SK-N-SH (cell line): ENCODE measurements around the gene ENTPD2. TPM values are rescaled to one million over a fixed set of nuclear protein-coding genes. Genes with fewer than 3 reads are reported as not detected.

Experiments used
- CTCF ChIA-PET: fragments of 300-600, 350-600 bp; formaldehyde crosslinking; extraction: SDS; loops from one replicate; lab custom pipeline; 2021; lab: Yijun Ruan, JAX
- POLR2A ChIA-PET: fragments of 350-600 bp; sonication (Branson Sonifier 250); formaldehyde crosslinking; extraction: SDS; loops from one replicate; lab custom pipeline; 2020; ENCODE audit warnings: antibody characterized with exemption, inconsistent platforms; lab: Yijun Ruan, JAX
- DNase-seq: peaks from one replicate; pipeline ENCODE4 v3.0.0; 2012
- H2AFZ ChIP-seq: fragments of 200-600 bp; sonication (generic); 2 replicates; pipeline ENCODE4 v1.8.1; 2016; ENCODE audit warnings: antibody characterized with exemption, mild to moderate bottlenecking, low read depth
- H3F3A ChIP-seq: fragments of 200-600 bp; sonication (generic); replicated peaks from 2 replicates; pipeline ENCODE3; 2016; ENCODE audit warnings: antibody characterized with exemption, mild to moderate bottlenecking; ENCODE audit not compliant: insufficient read depth
- H3K27ac ChIP-seq, 2 experiments: fragments of 200-500 bp in 1 of 2; fragments of 200-600 bp in 1 of 2; sonication (Bioruptor generic) in 1 of 2; sonication (generic), shearing (Covaris generic) in 1 of 2; 2 replicates each; pipeline versions ENCODE4 v1.5.1 to v1.6.1; 2014 to 2016; ENCODE audit warnings: low read depth in 2 of 2, inconsistent platforms in 1 of 2, low read length in 1 of 2, mild to moderate bottlenecking in 1 of 2, mixed read lengths in 1 of 2
- H3K27me3 ChIP-seq: fragments of 200-600 bp; sonication (generic), shearing (Covaris generic); 2 replicates; pipeline ENCODE4 v1.6.1; 2016; ENCODE audit warnings: mixed run types; ENCODE audit not compliant: insufficient read depth
- H3K36me3 ChIP-seq, 2 experiments: fragments of 200-500 bp in 1 of 2; fragments of 200-600 bp in 1 of 2; sonication (Bioruptor generic) in 1 of 2; sonication (generic) in 1 of 2; replicated peaks in 1 of 2; 2 replicates each; pipeline versions ENCODE3 to v1.5.1; 2014 to 2016; ENCODE audit warnings: low read length in 1 of 2, mild to moderate bottlenecking in 1 of 2; ENCODE audit not compliant: insufficient read depth in 2 of 2, control insufficient read depth in 1 of 2
- H3K4me1 ChIP-seq, 2 experiments: fragments of 200-500 bp in 1 of 2; fragments of 200-600 bp in 1 of 2; sonication (Bioruptor generic) in 1 of 2; sonication (generic), shearing (Covaris generic) in 1 of 2; 2 replicates each; pipeline versions ENCODE4 v1.5.1 to v1.6.1; 2014 to 2016; ENCODE audit warnings: low read depth in 1 of 2, low read length in 1 of 2, mixed run types in 1 of 2; ENCODE audit not compliant: insufficient read depth in 2 of 2, control insufficient read depth in 1 of 2
- H3K4me2 ChIP-seq: fragments of 200-600 bp; sonication (generic), shearing (Covaris generic); 2 replicates; pipeline ENCODE4 v1.6.1; 2017; ENCODE audit warnings: mixed run types
- H3K4me3 ChIP-seq, 2 experiments: fragments of 200-500 bp in 1 of 2; fragments of 200-600 bp in 1 of 2; sonication (Bioruptor generic) in 1 of 2; sonication (generic), shearing (Covaris generic) in 1 of 2; 2 replicates each; pipeline versions ENCODE4 v1.5.1 to v1.8.1; 2014 to 2016; ENCODE audit warnings: low read depth in 2 of 2, inconsistent platforms in 1 of 2, low read length in 1 of 2, mild to moderate bottlenecking in 1 of 2, mixed read lengths in 1 of 2, moderate library complexity in 1 of 2
- H3K79me2 ChIP-seq: fragments of 200-600 bp; sonication (generic); 2 replicates; pipeline ENCODE4 v1.8.1; 2017; ENCODE audit warnings: mild to moderate bottlenecking; ENCODE audit not compliant: insufficient read depth
- H3K9ac ChIP-seq: fragments of 200-600 bp; sonication (generic); 2 replicates; pipeline ENCODE4 v1.6.1; 2017; ENCODE audit warnings: mixed run types
- H3K9me2 ChIP-seq: fragments of 200-600 bp; sonication (generic); 2 replicates; pipeline ENCODE4 v1.6.1; 2017; ENCODE audit warnings: mixed run types
- H3K9me3 ChIP-seq: fragments of 200-600 bp; sonication (generic); 2 replicates; pipeline ENCODE4 v1.6.1; 2017; ENCODE audit warnings: mixed run types, mild to moderate bottlenecking, moderate library complexity
- H4K20me1 ChIP-seq: fragments of 200-600 bp; sonication (generic); 2 replicates; pipeline ENCODE4 v1.6.1; 2017; ENCODE audit warnings: mild to moderate bottlenecking, mixed run types; ENCODE audit not compliant: insufficient read depth
- ELF1 ChIP-seq: IDR thresholded peaks from 2 replicates; pipeline ENCODE4 v1.4.0; 2012
- EZH2phosphoT487 ChIP-seq: fragments of 200-600 bp; sonication (generic); IDR thresholded peaks from 2 replicates; pipeline ENCODE4 v1.6.1; 2017; ENCODE audit warnings: low read depth, mixed run types, mild to moderate bottlenecking, antibody characterized with exemption, moderate library complexity, borderline replicate concordance
- MEF2A ChIP-seq: IDR thresholded peaks from 2 replicates; pipeline ENCODE4 v1.4.0; 2012; ENCODE audit warnings: low read depth, borderline replicate concordance
- POLR2AphosphoS5 ChIP-seq: IDR thresholded peaks from 2 replicates; pipeline ENCODE4 v1.6.1; 2012; ENCODE audit warnings: low read depth, low read length
- RCOR1 ChIP-seq: fragments of 150-350 bp; IDR thresholded peaks from 2 replicates; pipeline ENCODE4 v1.6.1; 2017; ENCODE audit warnings: antibody characterized with exemption, low read length
- RFX5 ChIP-seq: IDR thresholded peaks from 2 replicates; pipeline ENCODE4 v1.6.1; 2012; ENCODE audit warnings: mild to moderate bottlenecking, improper control_type of control experiment, low read length
- TAF1 ChIP-seq: IDR thresholded peaks from 2 replicates; pipeline ENCODE4 v1.6.1; 2012; ENCODE audit warnings: low read depth, mild to moderate bottlenecking, low read length, moderate library complexity, borderline replicate concordance
- TCF12 ChIP-seq: IDR thresholded peaks from 2 replicates; pipeline ENCODE4 v1.4.0; 2012
- TEAD4 ChIP-seq: IDR thresholded peaks from 2 replicates; pipeline ENCODE4 v1.4.0; 2012; ENCODE audit warnings: mild to moderate bottlenecking, borderline replicate concordance; ENCODE audit not compliant: insufficient read depth
- USF1 ChIP-seq: IDR thresholded peaks from 2 replicates; pipeline ENCODE4 v1.4.0; 2012; ENCODE audit warnings: low read depth, borderline replicate concordance
- YY1 ChIP-seq: IDR thresholded peaks from 2 replicates; pipeline ENCODE4 v1.4.0; 2012; ENCODE audit warnings: low read depth, mild to moderate bottlenecking
- WGBS: methylation state at CpG from one replicate; pipeline ENCODE4 v1.1.6; 2017; ENCODE audit warnings: low lambda C conversion rate; 5-methylcytosine and 5-hydroxymethylcytosine counted together
- polyA plus RNA-seq, 3 experiments: library from polyadenylated mRNA; depleted of rRNA; stranded (reverse); fragments of >200 nt; gene quantifications; 2 replicates each; pipeline ENCODE4 v1.2.3, GENCODE V29; 2012
- TF ChIP-seq, protein P1 (sequence below): IDR thresholded peaks from 2 replicates; pipeline ENCODE4 v1.4.0; 2012; ENCODE audit warnings: low read depth, borderline replicate concordance
- TF ChIP-seq, protein P2 (sequence below): fragments of 200-600 bp; sonication (generic); IDR thresholded peaks from 2 replicates; pipeline ENCODE4 v1.6.1; 2017; ENCODE audit warnings: antibody characterized with exemption, mild to moderate bottlenecking, moderate library complexity
- TF ChIP-seq, protein P3 (sequence below): fragments of 150-350 bp; IDR thresholded peaks from 2 replicates; pipeline ENCODE4 v1.6.1; 2016; ENCODE audit warnings: mild to moderate bottlenecking, low read depth, low read length
- TF ChIP-seq, protein P4 (sequence below): IDR thresholded peaks from 2 replicates; pipeline ENCODE4; 2012

Gene ENTPD2
- polyA plus RNA-seq, 1 of the 3 experiments (the other 2 are of a cell fraction): not detected

- H4K20me1 ChIP-seq: no peaks in the 10 kb centered on the region
- DNase-seq: no peak
- POLR2A ChIA-PET: no interaction called here
- H3K9me2 ChIP-seq: no peaks in the 10 kb centered on the region
- H3K4me2 ChIP-seq: no peak overlapping the region
- no peaks in the 10 kb centered on the region for H3K4me1 ChIP-seq
- H3F3A ChIP-seq: peaks cover 11% of the 10 kb centered on the region
- no peaks in the 10 kb centered on the region for H3K9me3 ChIP-seq
- CTCF ChIA-PET: no interaction called here
- H3K4me3 ChIP-seq: no peak overlapping the region
- H3K9ac ChIP-seq: no peak overlapping the region
- H3K27ac ChIP-seq: no peak overlapping the region
- no peaks in the 10 kb centered on the region for H3K27me3 ChIP-seq
- H3K36me3 ChIP-seq: peaks cover 38 to 64% of the 10 kb centered on the region in 2 experiments
- TF ChIP-seq RCOR1: no peak
- TF ChIP-seq USF1: no peak
- no peak for TF ChIP-seq TCF12
- no peak for TF ChIP-seq RFX5
- TF ChIP-seq YY1: no peak
- no peak for TF ChIP-seq MEF2A
- no peak for TF ChIP-seq TEAD4
- TF ChIP-seq, protein P1, sequence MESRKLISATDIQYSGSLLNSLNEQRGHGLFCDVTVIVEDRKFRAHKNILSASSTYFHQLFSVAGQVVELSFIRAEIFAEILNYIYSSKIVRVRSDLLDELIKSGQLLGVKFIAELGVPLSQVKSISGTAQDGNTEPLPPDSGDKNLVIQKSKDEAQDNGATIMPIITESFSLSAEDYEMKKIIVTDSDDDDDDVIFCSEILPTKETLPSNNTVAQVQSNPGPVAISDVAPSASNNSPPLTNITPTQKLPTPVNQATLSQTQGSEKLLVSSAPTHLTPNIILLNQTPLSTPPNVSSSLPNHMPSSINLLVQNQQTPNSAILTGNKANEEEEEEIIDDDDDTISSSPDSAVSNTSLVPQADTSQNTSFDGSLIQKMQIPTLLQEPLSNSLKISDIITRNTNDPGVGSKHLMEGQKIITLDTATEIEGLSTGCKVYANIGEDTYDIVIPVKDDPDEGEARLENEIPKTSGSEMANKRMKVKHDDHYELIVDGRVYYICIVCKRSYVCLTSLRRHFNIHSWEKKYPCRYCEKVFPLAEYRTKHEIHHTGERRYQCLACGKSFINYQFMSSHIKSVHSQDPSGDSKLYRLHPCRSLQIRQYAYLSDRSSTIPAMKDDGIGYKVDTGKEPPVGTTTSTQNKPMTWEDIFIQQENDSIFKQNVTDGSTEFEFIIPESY: no peak
- TF ChIP-seq, protein P2, sequence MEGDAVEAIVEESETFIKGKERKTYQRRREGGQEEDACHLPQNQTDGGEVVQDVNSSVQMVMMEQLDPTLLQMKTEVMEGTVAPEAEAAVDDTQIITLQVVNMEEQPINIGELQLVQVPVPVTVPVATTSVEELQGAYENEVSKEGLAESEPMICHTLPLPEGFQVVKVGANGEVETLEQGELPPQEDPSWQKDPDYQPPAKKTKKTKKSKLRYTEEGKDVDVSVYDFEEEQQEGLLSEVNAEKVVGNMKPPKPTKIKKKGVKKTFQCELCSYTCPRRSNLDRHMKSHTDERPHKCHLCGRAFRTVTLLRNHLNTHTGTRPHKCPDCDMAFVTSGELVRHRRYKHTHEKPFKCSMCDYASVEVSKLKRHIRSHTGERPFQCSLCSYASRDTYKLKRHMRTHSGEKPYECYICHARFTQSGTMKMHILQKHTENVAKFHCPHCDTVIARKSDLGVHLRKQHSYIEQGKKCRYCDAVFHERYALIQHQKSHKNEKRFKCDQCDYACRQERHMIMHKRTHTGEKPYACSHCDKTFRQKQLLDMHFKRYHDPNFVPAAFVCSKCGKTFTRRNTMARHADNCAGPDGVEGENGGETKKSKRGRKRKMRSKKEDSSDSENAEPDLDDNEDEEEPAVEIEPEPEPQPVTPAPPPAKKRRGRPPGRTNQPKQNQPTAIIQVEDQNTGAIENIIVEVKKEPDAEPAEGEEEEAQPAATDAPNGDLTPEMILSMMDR: no peak
- no peak for TF ChIP-seq POLR2AphosphoS5
- TF ChIP-seq TAF1: no peak
- TF ChIP-seq ELF1: no peak
- WGBS: 94% methylated on average over 9 of the region's 14 CpGs
- H3K79me2 ChIP-seq: no peaks in the 10 kb centered on the region
- no peak overlapping the region for H2AFZ ChIP-seq
These were observed 45.4 kb upstream of the ENTPD2 start for GRCh38 chr9:137099231-137099630.

DNA sequence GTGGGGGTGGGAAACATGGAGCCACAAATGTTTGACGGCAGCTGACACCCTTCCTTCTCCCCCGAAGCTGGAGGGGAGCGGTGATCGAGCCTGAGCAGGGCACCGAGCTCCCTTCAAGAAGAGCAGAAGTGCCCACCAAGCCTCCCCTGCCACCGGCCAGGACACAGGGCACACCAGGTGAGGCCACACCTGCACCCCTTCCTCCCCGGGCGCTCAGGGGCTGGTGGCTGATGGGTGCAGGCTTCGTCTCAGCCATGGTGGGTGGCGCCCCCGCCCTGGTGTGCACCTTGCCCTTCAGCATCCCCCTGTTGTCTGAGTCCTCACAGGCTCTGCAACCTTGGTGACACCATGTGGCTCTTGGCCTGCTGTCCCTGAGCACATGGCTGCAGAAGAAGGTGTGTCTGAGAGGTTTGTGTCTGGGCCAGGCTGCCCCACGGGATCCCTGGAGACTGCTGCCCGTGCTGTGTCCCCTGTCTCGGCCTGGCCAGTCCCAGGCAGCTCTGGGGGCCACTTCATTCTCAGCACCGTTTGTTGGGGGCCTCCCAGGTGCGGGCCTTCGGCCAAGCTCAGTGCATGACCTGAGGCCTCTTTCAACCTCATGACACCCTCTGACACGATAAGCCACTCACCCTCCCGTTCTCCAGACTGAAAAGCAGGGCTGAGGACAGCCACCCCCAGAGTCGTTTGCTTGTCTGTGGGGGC, 44.1 kb upstream of the ENTPD2 start:
- TF ChIP-seq POLR2AphosphoS5 (no peak), YY1 (no peak), MEF2A (no peak), EZH2phosphoT487 (no peak)
- TF ChIP-seq, protein P3, sequence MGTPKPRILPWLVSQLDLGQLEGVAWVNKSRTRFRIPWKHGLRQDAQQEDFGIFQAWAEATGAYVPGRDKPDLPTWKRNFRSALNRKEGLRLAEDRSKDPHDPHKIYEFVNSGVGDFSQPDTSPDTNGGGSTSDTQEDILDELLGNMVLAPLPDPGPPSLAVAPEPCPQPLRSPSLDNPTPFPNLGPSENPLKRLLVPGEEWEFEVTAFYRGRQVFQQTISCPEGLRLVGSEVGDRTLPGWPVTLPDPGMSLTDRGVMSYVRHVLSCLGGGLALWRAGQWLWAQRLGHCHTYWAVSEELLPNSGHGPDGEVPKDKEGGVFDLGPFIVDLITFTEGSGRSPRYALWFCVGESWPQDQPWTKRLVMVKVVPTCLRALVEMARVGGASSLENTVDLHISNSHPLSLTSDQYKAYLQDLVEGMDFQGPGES: no peak
- TF ChIP-seq, protein P4, sequence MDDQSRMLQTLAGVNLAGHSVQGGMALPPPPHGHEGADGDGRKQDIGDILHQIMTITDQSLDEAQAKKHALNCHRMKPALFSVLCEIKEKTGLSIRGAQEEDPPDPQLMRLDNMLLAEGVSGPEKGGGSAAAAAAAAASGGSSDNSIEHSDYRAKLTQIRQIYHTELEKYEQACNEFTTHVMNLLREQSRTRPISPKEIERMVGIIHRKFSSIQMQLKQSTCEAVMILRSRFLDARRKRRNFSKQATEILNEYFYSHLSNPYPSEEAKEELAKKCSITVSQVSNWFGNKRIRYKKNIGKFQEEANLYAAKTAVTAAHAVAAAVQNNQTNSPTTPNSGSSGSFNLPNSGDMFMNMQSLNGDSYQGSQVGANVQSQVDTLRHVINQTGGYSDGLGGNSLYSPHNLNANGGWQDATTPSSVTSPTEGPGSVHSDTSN: no peak
- TF ChIP-seq, all 33 proteins: peak for 0
- CTCF ChIA-PET: no interaction called here
- no peak for DNase-seq
- no peaks in the 10 kb centered on the region for H3K9me3 ChIP-seq
- H3K27me3 ChIP-seq: no peaks in the 10 kb centered on the region
- no peaks in the 10 kb centered on the region for H3K79me2 ChIP-seq
- 96% methylated on average over 9 of the region's 20 CpGs for WGBS
- peaks cover 28 to 54% of the 10 kb centered on the region in 2 experiments for H3K36me3 ChIP-seq
- peaks cover 8% of the 10 kb centered on the region for H3F3A ChIP-seq
- no peak overlapping the region for H3K9ac ChIP-seq
- H4K20me1 ChIP-seq: no peaks in the 10 kb centered on the region
- no peaks in the 10 kb centered on the region for H3K9me2 ChIP-seq
- no peak overlapping the region for H3K27ac ChIP-seq
- POLR2A ChIA-PET: no interaction called here
- no peak overlapping the region for H3K4me3 ChIP-seq
- no peak overlapping the region for H3K4me2 ChIP-seq
- H2AFZ ChIP-seq: no peak overlapping the region
- no peaks in the 10 kb centered on the region for H3K4me1 ChIP-seq
